NCI-H146 (cell line): ENCODE measurements around the gene TMED8.

Source experiments
- DNase-seq: peaks from one replicate; lab custom pipeline; 2025; lab: John Stamatoyannopoulos, UW

The TMED8 gene

GRCh38 chr14:77296155-77296554, 80.7 kb downstream of the TMED8 start:
- no peak for DNase-seq

- DNase-seq = no peak
Observed at GRCh38 chr14:77290705-77291104, 86.2 kb downstream of the TMED8 start.

GRCh38 chr14:77286576-77286975, 90.3 kb downstream of the TMED8 start:
- no peak for DNase-seq
